HEK293T (cell line): ENCODE measurements around the gene COMTD1.

Experiments
- CTCF ChIA-PET: fragments of 350-600 bp; formaldehyde crosslinking; extraction: SDS; loops from one replicate; lab custom pipeline; 2021; ENCODE audit warnings: antibody characterized with exemption, inconsistent platforms; lab: Yijun Ruan, JAX
- POLR2A ChIA-PET: fragments of 350-600 bp; formaldehyde crosslinking; extraction: SDS; loops from one replicate; lab custom pipeline; 2020; ENCODE audit warnings: antibody characterized with exemption, inconsistent platforms; lab: Yijun Ruan, JAX
- DNase-seq: peaks from one replicate; pipeline ENCODE4 v3.0.0; 2012; ENCODE audit warnings: mixed read lengths; ENCODE audit errors: extremely low spot score
- ARNT ChIP-seq: fragments of 450-650 bp; IDR thresholded peaks from 2 replicates; pipeline ENCODE4 v1.6.1; 2017; ENCODE audit warnings: mild to moderate bottlenecking
- BHLHE40 ChIP-seq: fragments of 450-650 bp; IDR thresholded peaks from 2 replicates; pipeline ENCODE4 v1.6.1; 2016; ENCODE audit warnings: mild to moderate bottlenecking, moderate library complexity, borderline replicate concordance
- CTBP1 ChIP-seq: fragments of 450-650 bp; IDR thresholded peaks from 2 replicates; pipeline ENCODE4 v1.6.1; 2016; ENCODE audit warnings: borderline replicate concordance
- ELF4 ChIP-seq: fragments of 450-650 bp; IDR thresholded peaks from 2 replicates; pipeline ENCODE4 v1.6.1; 2017; ENCODE audit warnings: antibody characterized with exemption
- FOXA1 ChIP-seq: fragments of 450-650 bp; IDR thresholded peaks from 2 replicates; pipeline ENCODE4 v1.6.1; 2016; ENCODE audit warnings: mild to moderate bottlenecking
- FOXK2 ChIP-seq: fragments of 450-650 bp; IDR thresholded peaks from 2 replicates; pipeline ENCODE4 v1.6.1; 2016; ENCODE audit warnings: mild to moderate bottlenecking
- FOXM1 ChIP-seq: fragments of 450-650 bp; IDR thresholded peaks from 2 replicates; pipeline ENCODE4 v1.6.1; 2017; ENCODE audit warnings: mild to moderate bottlenecking, borderline replicate concordance
- L3MBTL2 ChIP-seq: fragments of 450-650 bp; conservative IDR thresholded peaks from 2 replicates; pipeline ENCODE4 v1.6.1; 2016; ENCODE audit warnings: mild to moderate bottlenecking
- LEF1 ChIP-seq: fragments of 450-650 bp; IDR thresholded peaks from 2 replicates; pipeline ENCODE4 v1.6.1; 2017; ENCODE audit warnings: mild to moderate bottlenecking, borderline replicate concordance
- NFRKB ChIP-seq: fragments of 450-650 bp; IDR thresholded peaks from 2 replicates; pipeline ENCODE4 v1.6.1; 2016; ENCODE audit warnings: mild to moderate bottlenecking, moderate library complexity
- SP1 ChIP-seq: fragments of 450-650 bp; IDR thresholded peaks from 2 replicates; pipeline ENCODE4 v1.6.1; 2017
- SUZ12 ChIP-seq: fragments of 450-650 bp; IDR thresholded peaks from 2 replicates; pipeline ENCODE4 v1.6.1; 2016; ENCODE audit warnings: mild to moderate bottlenecking
- TARDBP ChIP-seq: fragments of 450-650 bp; IDR thresholded peaks from 2 replicates; pipeline ENCODE4 v1.6.1; 2016
- ZNF384 ChIP-seq: fragments of 450-650 bp; IDR thresholded peaks from 2 replicates; pipeline ENCODE4 v1.6.1; 2016
- TF ChIP-seq, protein P1 (sequence below): fragments of 450-650 bp; IDR thresholded peaks from 2 replicates; pipeline ENCODE4 v1.6.1; 2016

The COMTD1 gene

DNA sequence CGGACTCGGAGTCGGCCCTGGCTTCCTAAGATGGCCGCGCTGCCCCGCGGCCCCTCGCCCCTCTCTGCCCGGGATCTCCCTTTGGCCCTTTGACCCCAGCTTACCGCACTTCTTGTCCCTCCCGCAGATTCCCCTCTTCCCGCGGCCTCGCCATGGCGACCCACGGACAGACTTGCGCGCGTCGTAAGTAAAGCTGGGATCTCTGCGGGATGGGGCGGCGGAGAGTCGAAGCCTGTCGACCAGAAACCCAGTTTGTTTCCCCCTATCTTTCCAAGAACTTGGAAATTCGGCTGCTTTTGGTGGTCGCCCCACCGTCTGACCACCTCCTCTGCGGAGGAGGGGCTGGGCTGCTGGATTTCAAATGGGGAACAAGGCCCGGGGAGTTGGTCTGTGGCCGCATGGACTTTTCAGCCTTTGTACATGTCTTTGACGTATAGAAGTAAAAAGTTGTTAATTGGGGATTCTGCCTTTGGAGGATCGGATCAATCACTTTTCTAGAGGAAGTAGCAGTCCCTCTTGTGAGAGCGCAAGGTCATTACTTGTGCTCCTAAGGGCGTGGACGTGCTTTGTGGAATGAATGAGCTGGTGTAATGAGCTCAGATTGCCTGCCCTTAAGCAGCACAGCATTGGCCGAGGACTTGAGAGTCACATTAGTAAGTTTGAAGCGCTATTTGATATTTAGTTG, 24.6 kb downstream of the COMTD1 start:
- no peak for TF ChIP-seq NFRKB
- TF ChIP-seq LEF1, result no peak
- TF ChIP-seq BHLHE40, result no peak

DNA sequence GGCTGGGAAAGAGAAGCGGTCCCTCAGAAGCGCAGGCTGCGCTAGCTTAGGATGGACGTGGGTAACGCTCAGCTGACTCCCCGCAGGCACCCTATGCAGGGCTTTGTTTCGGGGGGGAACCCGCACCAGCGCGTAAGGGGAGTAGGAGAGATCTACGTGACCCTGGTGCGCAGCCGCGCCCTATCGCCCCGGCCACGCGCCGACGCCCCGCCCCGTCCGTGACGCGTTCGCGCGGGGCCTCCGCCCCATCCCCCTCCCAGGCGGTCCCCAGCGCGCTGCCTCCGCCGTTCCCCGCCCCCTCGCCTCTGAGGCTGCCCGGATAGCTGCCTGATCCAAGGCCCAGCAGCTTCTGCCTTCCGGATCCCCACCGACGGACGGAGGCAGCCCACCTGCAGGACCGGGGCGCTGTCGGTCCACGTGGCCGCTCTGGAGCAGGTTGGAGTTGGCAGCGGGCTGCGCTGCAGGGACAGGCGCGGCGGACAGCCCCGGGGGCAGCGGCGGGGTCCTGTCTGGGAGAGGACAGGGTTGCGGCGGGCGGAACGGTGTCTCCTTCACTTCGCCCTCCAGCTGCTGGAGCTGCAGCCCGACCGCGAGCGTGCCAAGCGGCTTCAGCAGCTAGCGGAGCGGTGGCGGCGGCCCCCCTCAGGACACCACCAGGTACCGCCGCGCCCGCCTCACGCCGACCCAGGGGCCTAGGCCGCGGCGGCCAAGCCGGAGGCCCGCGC, 25.3 kb downstream of the COMTD1 start, which contains the start of gene VDAC2:
Gene VDAC2, plus strand, starts transcription at position 515 of the 725 bp plus-strand sequence. CDS start 363 bp downstream, outside the sequence.
- ChIA-PET POLR2A (interaction anchor here (0.6 to 4.0 kb wide), 18 partner anchors 9 to 191 kb away, joined by 3 to 48 read pairs (median 4); partner anchors contain the start of genes COMTD1, SAMD8 and ZNF503), CTCF (interaction anchor here (0.6 to 1.7 kb wide), 4 partner anchors 11 to 26 kb away, joined by 3 to 8 read pairs (median 4); partner anchors contain the start of gene COMTD1)
- peak; percentile 94 for DNase-seq
- no peak for TF ChIP-seq LEF1
- peak; percentile 57 for TF ChIP-seq TARDBP
- no peak for TF ChIP-seq ELF4
- peak; percentile 81 for TF ChIP-seq FOXM1
- TF ChIP-seq CTBP1, result peak; percentile 78

More for the DNA sequence above, 24.6 kb downstream of the COMTD1 start:
- ChIA-PET CTCF (interaction anchor here (0.6 to 1.7 kb wide), 2 partner anchors 12 to 19 kb away, joined by 3 to 8 read pairs; no protein-coding TSS in a partner anchor), POLR2A (interaction anchor here (0.8 to 4.0 kb wide), 18 partner anchors 8 to 191 kb away, joined by 3 to 48 read pairs (median 4); partner anchors contain the start of genes COMTD1, SAMD8 and ZNF503)
- peak; percentile 44 for DNase-seq

DNA sequence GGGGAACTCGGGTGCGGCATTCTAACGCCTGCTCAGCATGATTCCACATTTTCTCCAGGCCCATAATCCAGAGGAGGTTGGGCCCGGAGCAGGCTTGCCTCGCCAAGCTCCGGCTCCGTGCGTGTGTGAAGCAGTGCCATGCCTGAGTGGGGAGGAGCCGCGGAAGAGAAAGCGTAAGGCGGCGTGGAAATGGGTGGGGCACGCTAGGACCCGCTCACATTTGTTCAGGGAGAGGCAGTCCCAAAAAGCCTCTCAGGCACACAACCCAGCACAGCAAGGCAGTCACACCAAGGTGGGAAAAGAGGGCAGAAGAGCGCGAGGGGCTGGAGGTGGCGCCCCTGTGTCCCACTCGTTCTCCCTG, 25.9 kb downstream of the COMTD1 start:
- TF ChIP-seq L3MBTL2 (peak; percentile 73), TARDBP (no peak)
- DNase-seq, result peak; percentile 48
- ChIA-PET CTCF (interaction anchor here (0.6 to 1.1 kb wide), 3 partner anchors 10 to 26 kb away, joined by 3 to 4 read pairs (median 3); partner anchors contain the start of gene COMTD1), POLR2A (interaction anchor here (0.6 to 4.0 kb wide), 12 partner anchors 8 to 91 kb away, joined by 3 to 48 read pairs (median 4); partner anchors contain the start of gene COMTD1)

DNA sequence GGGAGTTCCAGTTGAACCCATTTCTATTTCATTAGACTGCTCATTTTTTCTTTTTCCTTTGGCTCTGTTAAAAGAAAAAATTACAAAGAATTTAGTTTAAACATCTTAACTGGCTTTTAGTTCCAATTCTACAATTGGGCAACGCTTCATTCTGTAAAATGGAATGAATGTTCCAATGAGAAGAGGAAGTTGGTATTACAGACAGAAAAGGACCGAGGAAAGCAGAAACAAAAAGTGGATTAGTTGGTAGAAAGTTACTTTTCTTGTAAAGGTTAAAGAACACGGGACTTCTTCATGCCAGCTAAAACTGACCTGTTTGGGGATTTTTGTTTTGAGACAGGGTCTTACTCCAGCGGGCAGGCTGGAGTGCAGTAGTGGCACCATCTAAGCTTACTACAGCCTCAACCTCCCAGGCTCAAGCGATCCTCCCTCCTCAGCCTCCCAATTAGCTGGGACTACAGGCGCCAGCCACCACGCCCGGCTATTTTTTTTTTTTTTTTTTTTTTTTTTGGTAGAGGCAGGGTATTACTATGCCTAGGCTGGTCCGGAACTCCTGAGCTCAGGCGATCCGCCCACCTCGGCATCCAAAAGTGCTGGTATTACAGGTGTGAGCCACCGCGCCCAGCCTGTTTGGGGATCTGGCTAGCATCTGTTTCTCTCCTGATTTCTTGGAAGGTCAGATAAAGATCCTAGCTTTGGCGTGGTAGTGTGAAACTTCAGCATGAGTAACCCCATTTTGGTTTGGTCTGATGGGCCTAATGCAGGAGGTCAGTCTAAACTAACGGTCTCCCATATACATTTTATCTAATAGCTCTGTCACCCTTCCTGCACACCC, 26.5 kb downstream of the COMTD1 start:
- TF ChIP-seq, protein P1, sequence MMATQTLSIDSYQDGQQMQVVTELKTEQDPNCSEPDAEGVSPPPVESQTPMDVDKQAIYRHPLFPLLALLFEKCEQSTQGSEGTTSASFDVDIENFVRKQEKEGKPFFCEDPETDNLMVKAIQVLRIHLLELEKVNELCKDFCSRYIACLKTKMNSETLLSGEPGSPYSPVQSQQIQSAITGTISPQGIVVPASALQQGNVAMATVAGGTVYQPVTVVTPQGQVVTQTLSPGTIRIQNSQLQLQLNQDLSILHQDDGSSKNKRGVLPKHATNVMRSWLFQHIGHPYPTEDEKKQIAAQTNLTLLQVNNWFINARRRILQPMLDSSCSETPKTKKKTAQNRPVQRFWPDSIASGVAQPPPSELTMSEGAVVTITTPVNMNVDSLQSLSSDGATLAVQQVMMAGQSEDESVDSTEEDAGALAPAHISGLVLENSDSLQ, result no peak
- no peak for TF ChIP-seq CTBP1
- ChIA-PET POLR2A (interaction anchor here (0.6 to 4.0 kb wide), 10 partner anchors 8 to 90 kb away, joined by 3 to 48 read pairs (median 4); partner anchors contain the start of gene COMTD1), CTCF (interaction anchor here (0.6 to 1.1 kb wide), 3 partner anchors 9 to 27 kb away, joined by 3 to 4 read pairs (median 3); partner anchors contain the start of gene COMTD1)
- DNase-seq, result no peak

DNA sequence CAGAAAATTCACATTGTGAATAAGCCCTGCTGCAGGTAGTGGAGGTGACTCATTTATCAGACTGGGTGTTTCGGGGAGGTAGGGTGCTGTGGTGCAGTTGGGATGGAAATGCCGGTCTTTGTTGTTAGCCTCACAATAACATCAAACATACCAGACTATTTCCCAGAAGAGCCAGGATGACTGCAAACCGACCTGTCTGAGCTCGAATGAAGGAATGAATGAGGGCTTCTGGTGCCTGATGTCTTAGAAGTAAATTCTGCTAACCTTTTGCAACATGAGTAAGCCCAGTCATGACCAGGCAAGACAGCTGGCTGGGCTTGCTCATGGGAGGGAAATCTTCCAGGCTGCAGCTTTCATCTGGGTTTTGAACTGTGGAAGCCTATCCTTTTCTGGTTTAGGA, 27.6 kb downstream of the COMTD1 start:
- CTCF ChIA-PET, result no interaction called here
- no peak for TF ChIP-seq L3MBTL2
- TF ChIP-seq ZNF384, result no peak
- no peak for DNase-seq
- POLR2A ChIA-PET, result interaction anchor here (0.9 to 1.4 kb wide), 2 partner anchors 17 to 23 kb away, joined by 3 read pairs; no protein-coding TSS in a partner anchor

DNA sequence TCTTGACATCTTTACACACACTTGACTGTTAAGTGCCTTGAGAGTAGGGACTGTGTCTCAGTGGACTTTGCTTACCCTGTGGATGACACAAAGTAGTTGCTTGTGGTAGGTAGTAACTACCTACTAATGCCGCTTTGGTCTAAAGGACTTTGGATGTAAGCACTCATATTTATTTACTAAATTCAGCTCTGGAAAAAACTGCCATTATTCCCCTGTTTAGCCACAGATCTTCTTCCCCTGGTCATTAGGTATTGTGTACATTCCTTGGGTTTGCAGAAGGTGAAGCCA, 28.0 kb downstream of the COMTD1 start:
- ChIA-PET POLR2A (interaction anchor here (0.9 to 1.4 kb wide), 2 partner anchors 17 to 23 kb away, joined by 3 read pairs; no protein-coding TSS in a partner anchor), CTCF (interaction anchor here (2.3 kb wide), 1 partner anchor 28 kb away, joined by 9 read pairs; the partner anchor contains the start of gene COMTD1)
- TF ChIP-seq LEF1 (no peak), ARNT (no peak), SP1 (no peak), BHLHE40 (no peak), TARDBP (no peak), L3MBTL2 (no peak), FOXA1 (no peak)
- DNase-seq, result no peak

DNA sequence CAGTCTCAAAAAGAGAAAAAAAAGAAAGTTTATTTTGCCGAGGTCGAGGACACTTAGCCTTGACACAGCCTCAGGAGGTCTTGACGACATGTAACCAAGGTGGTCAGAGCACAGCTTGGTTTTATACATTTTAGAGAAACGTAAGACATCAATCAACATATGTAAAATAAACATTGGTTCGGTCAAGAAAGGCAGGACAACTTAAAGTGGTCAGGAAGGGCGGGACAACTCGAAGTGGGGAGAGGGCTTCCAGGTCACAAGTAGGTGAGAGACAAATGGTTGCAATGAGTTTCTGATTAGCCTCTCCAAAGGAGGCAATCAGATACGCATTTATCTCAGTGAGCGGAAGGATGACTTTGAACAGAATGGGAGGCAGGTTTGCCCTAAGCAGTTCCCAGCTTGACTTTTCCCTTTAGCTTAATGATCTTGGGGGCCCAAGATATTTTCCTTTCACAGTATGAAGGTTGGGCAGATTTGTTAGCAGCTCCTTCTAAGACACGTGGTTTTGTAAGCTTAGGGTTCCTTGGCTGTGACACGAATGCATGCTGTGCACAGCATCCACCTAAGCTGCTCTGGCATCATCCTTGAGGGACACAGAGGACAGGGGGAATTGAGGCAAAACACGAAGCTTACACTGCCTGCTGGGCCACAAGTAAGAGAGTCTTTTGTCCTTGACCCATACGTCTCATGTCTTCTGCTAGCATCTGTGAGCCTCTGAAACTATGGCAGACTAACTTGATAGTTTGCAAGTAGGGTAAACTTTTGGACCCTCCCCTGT, 28.5 kb downstream of the COMTD1 start:
- no peak for TF ChIP-seq SP1
- no peak for TF ChIP-seq FOXK2
- no peak for TF ChIP-seq ELF4
- no peak for TF ChIP-seq FOXM1
- TF ChIP-seq SUZ12, result no peak
- TF ChIP-seq NFRKB, result no peak
- no peak for DNase-seq
- ChIA-PET POLR2A (interaction anchor here (1.4 kb wide), 1 partner anchor 24 kb away, joined by 3 read pairs; no protein-coding TSS in a partner anchor), CTCF (interaction anchor here (0.6 to 2.3 kb wide), 2 partner anchors 13 to 28 kb away, joined by 5 to 9 read pairs; partner anchors contain the start of gene COMTD1)
